Glutamatergic neuron (in vitro differentiated cells): ENCODE data around the gene ACBD6. TPM values are rescaled to one million over a fixed set of nuclear protein-coding genes. Genes with fewer than 3 reads are reported as not detected.

Experiments used
- DNase-seq: peaks from one replicate; pipeline ENCODE4 v3.0.0; 2022
- H3K27ac Mint-ChIP-seq: one replicate; pipeline ENCODE4 v1.8.0; 2020; ENCODE audit warnings: mild to moderate bottlenecking, mixed read lengths, inconsistent platforms; ENCODE audit not compliant: unreplicated experiment
- H3K27me3 Mint-ChIP-seq: one replicate; pipeline ENCODE4 v1.8.0; 2020; ENCODE audit warnings: mild to moderate bottlenecking, moderate library complexity, mixed read lengths, inconsistent platforms; ENCODE audit not compliant: unreplicated experiment
- H3K36me3 Mint-ChIP-seq: one replicate; pipeline ENCODE4 v1.8.0; 2020; ENCODE audit warnings: mild to moderate bottlenecking, mixed read lengths, inconsistent platforms; ENCODE audit not compliant: unreplicated experiment
- H3K4me1 Mint-ChIP-seq: one replicate; pipeline ENCODE4 v1.8.0; 2020; ENCODE audit warnings: mild to moderate bottlenecking, low read depth, mixed read lengths, inconsistent platforms; ENCODE audit not compliant: unreplicated experiment
- H3K4me3 Mint-ChIP-seq: one replicate; pipeline ENCODE4 v1.8.0; 2020; ENCODE audit warnings: mild to moderate bottlenecking, mixed read lengths, inconsistent platforms; ENCODE audit not compliant: unreplicated experiment
- H3K9me3 Mint-ChIP-seq: one replicate; pipeline ENCODE4 v1.8.0; 2020; ENCODE audit warnings: mild to moderate bottlenecking, moderate library complexity, mixed read lengths, inconsistent platforms; ENCODE audit not compliant: unreplicated experiment
- CTCF ChIP-seq: fragments of 200-600 bp; sonication (generic); IDR thresholded peaks from one replicate; pipeline ENCODE4 v1.5.0; 2021; ENCODE audit not compliant: partially characterized antibody, unreplicated experiment
- total RNA-seq: library from RNA; stranded (reverse); fragmentation: NEBNext Ultra II Directional; extraction: Animal tissue kit (Norgen Biotek cat#: 25700); gene quantifications from one replicate; pipeline ENCODE4 v1.2.1, GENCODE V29; 2021; ENCODE audit not compliant: unreplicated experiment

Gene ACBD6
- total RNA-seq, 1 donor from 2014 or later: 52.9 TPM

- no peak for TF ChIP-seq CTCF
- peaks cover 3% of the 10 kb centered on the region for H3K9me3 Mint-ChIP-seq
- no peak overlapping the region for H3K27ac Mint-ChIP-seq
- H3K36me3 Mint-ChIP-seq: peaks cover 4% of the 10 kb centered on the region
- DNase-seq: no peak
- no peaks in the 10 kb centered on the region for H3K27me3 Mint-ChIP-seq
- peaks cover 9% of the 10 kb centered on the region for H3K4me1 Mint-ChIP-seq
- H3K4me3 Mint-ChIP-seq: no peak overlapping the region
These were observed 228.2 kb downstream of the ACBD6 start for GRCh38 chr1:180274221-180274620.

- peaks cover 4% of the 10 kb centered on the region for H3K36me3 Mint-ChIP-seq
- no peak overlapping the region for H3K27ac Mint-ChIP-seq
- H3K9me3 Mint-ChIP-seq: peaks cover 5% of the 10 kb centered on the region
- no peak overlapping the region for H3K4me3 Mint-ChIP-seq
- no peak for TF ChIP-seq CTCF
- peaks cover 20% of the 10 kb centered on the region for H3K4me1 Mint-ChIP-seq
- DNase-seq: no peak
- no peaks in the 10 kb centered on the region for H3K27me3 Mint-ChIP-seq
These were observed 229.3 kb downstream of the ACBD6 start for GRCh38 chr1:180273066-180273465.

- H3K4me1 Mint-ChIP-seq: peaks cover 24% of the 10 kb centered on the region
- peaks cover 4% of the 10 kb centered on the region for H3K36me3 Mint-ChIP-seq
- no peak overlapping the region for H3K4me3 Mint-ChIP-seq
- peaks cover 5% of the 10 kb centered on the region for H3K9me3 Mint-ChIP-seq
- no peak for TF ChIP-seq CTCF
- H3K27ac Mint-ChIP-seq: no peak overlapping the region
- no peaks in the 10 kb centered on the region for H3K27me3 Mint-ChIP-seq
- no peak for DNase-seq
These were observed 230.0 kb downstream of the ACBD6 start for GRCh38 chr1:180272395-180272794.

- Mint-ChIP-seq H3K4me3 (no peak overlapping the region), H3K27me3 (no peaks in the 10 kb centered on the region), H3K27ac (no peak overlapping the region), H3K36me3 (peaks cover 4% of the 10 kb centered on the region), H3K4me1 (peaks cover 24% of the 10 kb centered on the region), H3K9me3 (peaks cover 5% of the 10 kb centered on the region)
- DNase-seq: no peak
- TF ChIP-seq CTCF: no peak
These were observed 230.8 kb downstream of the ACBD6 start for GRCh38 chr1:180271272-180272255.
